GM19240 (cell line): ENCODE results near the gene FCN2.

Source experiments
- DNase-seq: peaks from one replicate; pipeline ENCODE4 v3.0.0; 2011; ENCODE audit warnings: low spot score; ENCODE audit not compliant: insufficient read length

The FCN2 gene

GRCh38 chr9:134909511-134910481 lies 29.2 kb downstream of the FCN2 start:
- no peak for DNase-seq

GRCh38 chr9:134912126-134912840 lies 31.7 kb downstream of the FCN2 start:
- DNase-seq, result no peak

GRCh38 chr9:134913041-134913712 lies 32.6 kb downstream of the FCN2 start:
- DNase-seq, result no peak

GRCh38 chr9:134913713-134914500 lies 33.3 kb downstream of the FCN2 start:
- DNase-seq, result no peak

GRCh38 chr9:134914501-134914834 lies 33.9 kb downstream of the FCN2 start:
- no peak for DNase-seq

- no peak for DNase-seq
Observed at GRCh38 chr9:134915046-134915985, 34.7 kb downstream of the FCN2 start.

GRCh38 chr9:134916161-134916665 lies 35.6 kb downstream of the FCN2 start:
- no peak for DNase-seq

GRCh38 chr9:134917431-134918373 lies 37.1 kb downstream of the FCN2 start, which contains the start of gene FCN1:
TSS of gene FCN1 (minus strand) at chr9:134917912. CDS start at chr9:134917871, 41 bp downstream.
- no peak for DNase-seq

GRCh38 chr9:134918646-134919045 lies 38.0 kb downstream of the FCN2 start:
- DNase-seq, result no peak

- no peak for DNase-seq
Observed at GRCh38 chr9:134919303-134919702, 38.7 kb downstream of the FCN2 start.

GRCh38 chr9:134922066-134922931 lies 41.7 kb downstream of the FCN2 start:
- no peak for DNase-seq

GRCh38 chr9:134922932-134923240 lies 42.3 kb downstream of the FCN2 start:
- DNase-seq, result no peak

GRCh38 chr9:134923466-134923865 lies 42.9 kb downstream of the FCN2 start:
- no peak for DNase-seq

GRCh38 chr9:134925011-134925511 lies 44.5 kb downstream of the FCN2 start:
- DNase-seq, result no peak

GRCh38 chr9:134928436-134929192 lies 48.0 kb downstream of the FCN2 start:
- no peak for DNase-seq

GRCh38 chr9:134929193-134930158 lies 48.9 kb downstream of the FCN2 start:
- no peak for DNase-seq
